Common myeloid progenitor, CD34-positive (primary cell): ENCODE measurements around the gene ARHGEF28.

Experiments
- CTCF ChIA-PET: fragments of 350-600 bp; sonication (Branson Sonifier 250); formaldehyde crosslinking; loops from one replicate; lab custom pipeline; 2021; ENCODE audit warnings: antibody characterized with exemption; lab: Charles Lee
- POLR2A ChIA-PET: fragments of 350-600 bp; sonication (Branson Sonifier 250); formaldehyde crosslinking; loops from one replicate; lab custom pipeline; 2021; ENCODE audit warnings: antibody characterized with exemption; lab: Charles Lee
- DNase-seq, 3 donors: peaks; one replicate each; pipeline versions ENCODE4 v3.0.0 to v3.0.0-alpha.2; 2013
- H3K27ac ChIP-seq, 2 experiments: 1 replicate in 1 of 2; 2 replicates in 1 of 2; pipeline ENCODE4 v1.7.0; 2013; ENCODE audit warnings: inconsistent platforms in 2 of 2, low read length in 2 of 2, mild to moderate bottlenecking in 2 of 2, low read depth in 1 of 2, moderate library complexity in 1 of 2; ENCODE audit not compliant: severe bottlenecking in 2 of 2, insufficient read depth in 1 of 2, poor library complexity in 1 of 2
- H3K27me3 ChIP-seq, 5 experiments: replicated peaks in 2 of 5; 1 replicate in 3 of 5; 2 replicates in 2 of 5; pipeline versions ENCODE4 v1.6.1 to v1.7.0; 2013; ENCODE audit warnings: low read length in 4 of 5, mild to moderate bottlenecking in 2 of 5, moderate library complexity in 2 of 5, inconsistent platforms in 1 of 5; ENCODE audit not compliant: insufficient read depth in 5 of 5, control insufficient read depth in 4 of 5
- H3K36me3 ChIP-seq, 4 experiments: 1 replicate in 2 of 4; 2 replicates in 2 of 4; pipeline versions ENCODE4 v1.6.1 to v1.7.0; 2013; ENCODE audit warnings: low read length in 3 of 4, control low read depth in 1 of 4, mild to moderate bottlenecking in 1 of 4; ENCODE audit not compliant: control insufficient read depth in 4 of 4, insufficient read depth in 4 of 4
- H3K4me1 ChIP-seq, 4 experiments: 1 replicate in 3 of 4; 2 replicates in 1 of 4; pipeline versions ENCODE4 v1.6.1 to v1.7.1; 2013; ENCODE audit warnings: low read length in 3 of 4, mild to moderate bottlenecking in 3 of 4, control low read depth in 1 of 4, inconsistent platforms in 1 of 4, moderate library complexity in 1 of 4; ENCODE audit not compliant: control insufficient read depth in 4 of 4, insufficient read depth in 4 of 4; ENCODE audit errors: control extremely low read depth in 1 of 4
- H3K4me3 ChIP-seq, 7 experiments: 1 replicate in 4 of 7; 2 replicates in 3 of 7; pipeline versions ENCODE4 v1.5.1 to v1.7.0; 2013; ENCODE audit warnings: mild to moderate bottlenecking in 7 of 7, low read length in 6 of 7, moderate library complexity in 6 of 7, inconsistent platforms in 2 of 7, low read depth in 2 of 7, control low read depth in 1 of 7; ENCODE audit not compliant: insufficient read depth in 4 of 7, control insufficient read depth in 1 of 7; ENCODE audit errors: extremely low read depth in 1 of 7
- H3K9me3 ChIP-seq, 5 experiments: 1 replicate in 4 of 5; 2 replicates in 1 of 5; pipeline versions ENCODE4 v1.6.1 to v1.7.1; 2013; ENCODE audit warnings: low read length in 4 of 5, mild to moderate bottlenecking in 2 of 5, inconsistent platforms in 1 of 5, low read depth in 1 of 5, moderate library complexity in 1 of 5; ENCODE audit not compliant: control insufficient read depth in 4 of 5, insufficient read depth in 2 of 5; ENCODE audit errors: control extremely low read depth in 1 of 5
- WGBS: methylation state at CpG from one replicate; pipeline ENCODE4 v1.1.5; 2013; ENCODE audit not compliant: insufficient coverage; 5-methylcytosine and 5-hydroxymethylcytosine counted together

Gene ARHGEF28

GRCh38 chr5:73786043-73786831, 160.2 kb downstream of the ARHGEF28 start:
- DNase-seq: no peak
- WGBS: 99% methylated on average over 13 of the region's 13 CpGs
- Histone ChIP-seq H3K4me3 (no peak overlapping the region), H3K4me1 (no peaks in the 10 kb centered on the region), H3K27ac (no peak overlapping the region), H3K9me3 (no peaks in the 10 kb centered on the region), H3K27me3 (no peaks in the 10 kb centered on the region), H3K36me3 (no peaks in the 10 kb centered on the region)
- ChIA-PET POLR2A (no interaction called here), CTCF (interaction anchor here (0.6 to 1.7 kb wide), 2 partner anchors 195 to 1576 kb away, joined by 3 to 6 read pairs; no protein-coding TSS in a partner anchor)

- ChIA-PET POLR2A (no interaction called here), CTCF (interaction anchor here (1.6 to 10.0 kb wide), 2 partner anchors 15 to 197 kb away, joined by 3 to 161 read pairs; no protein-coding TSS in a partner anchor)
- Histone ChIP-seq H3K9me3 (no peaks in the 10 kb centered on the region), H3K27me3 (no peaks in the 10 kb centered on the region), H3K4me1 (no peaks in the 10 kb centered on the region), H3K36me3 (no peaks in the 10 kb centered on the region), H3K4me3 (no peak overlapping the region), H3K27ac (no peak overlapping the region)
- no peak for DNase-seq
- 100% methylated on average over 2 of the region's 2 CpGs for WGBS
These were observed 163.9 kb downstream of the ARHGEF28 start for GRCh38 chr5:73789851-73790281.

GRCh38 chr5:73791389-73791788, 165.4 kb downstream of the ARHGEF28 start:
- CTCF ChIA-PET: interaction anchor here (0.8 to 10.0 kb wide), 3 partner anchors 17 to 198 kb away, joined by 3 to 161 read pairs (median 3); partner anchors contain the start of gene ARHGEF28
- H3K27me3 ChIP-seq: no peaks in the 10 kb centered on the region
- POLR2A ChIA-PET: no interaction called here
- no peaks in the 10 kb centered on the region for H3K9me3 ChIP-seq
- H3K4me1 ChIP-seq: peaks cover 0 to 4% (median 2%) of the 10 kb centered on the region in 4 experiments
- no peak for DNase-seq
- H3K27ac ChIP-seq: no peak overlapping the region
- H3K4me3 ChIP-seq: no peak overlapping the region
- H3K36me3 ChIP-seq: no peaks in the 10 kb centered on the region
- 90% methylated on average over 3 of the region's 4 CpGs for WGBS

- Histone ChIP-seq H3K4me1 (peaks cover 0 to 10% (median 2%) of the 10 kb centered on the region in 4 experiments), H3K4me3 (no peak overlapping the region), H3K36me3 (no peaks in the 10 kb centered on the region), H3K27ac (no peak overlapping the region), H3K27me3 (no peaks in the 10 kb centered on the region), H3K9me3 (no peaks in the 10 kb centered on the region)
- POLR2A ChIA-PET: no interaction called here
- peak; percentile 68 to 89 (median 87) for DNase-seq
- CTCF ChIA-PET: interaction anchor here (0.6 to 10.0 kb wide), 11 partner anchors 8 to 666 kb away, joined by 3 to 161 read pairs (median 4); no protein-coding TSS in a partner anchor
- 0% methylated on average over 1 of the region's 2 CpGs for WGBS
These were observed 166.8 kb downstream of the ARHGEF28 start for GRCh38 chr5:73792687-73793320.

- Histone ChIP-seq H3K9me3 (no peaks in the 10 kb centered on the region), H3K27ac (no peak overlapping the region), H3K4me3 (no peak overlapping the region), H3K27me3 (no peaks in the 10 kb centered on the region), H3K36me3 (no peaks in the 10 kb centered on the region), H3K4me1 (peaks cover 0 to 10% (median 2%) of the 10 kb centered on the region in 4 experiments)
- ChIA-PET CTCF (interaction anchor here (1.2 to 10.0 kb wide), 8 partner anchors 10 to 208 kb away, joined by 4 to 161 read pairs (median 6); no protein-coding TSS in a partner anchor), POLR2A (no interaction called here)
- no peak for DNase-seq
- WGBS: 93% methylated on average over 3 of the region's 5 CpGs
These were observed 167.9 kb downstream of the ARHGEF28 start for GRCh38 chr5:73793911-73794310.

GRCh38 chr5:73796164-73797131, 170.5 kb downstream of the ARHGEF28 start:
- DNase-seq: peak; percentile 61 to 94 (median 92)
- CTCF ChIA-PET: interaction anchor here (0.7 to 10.0 kb wide), 5 partner anchors 13 to 203 kb away, joined by 3 to 161 read pairs (median 4); no protein-coding TSS in a partner anchor
- Histone ChIP-seq H3K4me3 (no peak overlapping the region), H3K36me3 (no peaks in the 10 kb centered on the region), H3K4me1 (peaks cover 0 to 10% (median 2%) of the 10 kb centered on the region in 4 experiments), H3K27me3 (no peaks in the 10 kb centered on the region), H3K9me3 (no peaks in the 10 kb centered on the region), H3K27ac (no peak overlapping the region)
- 46% methylated on average over 10 of the region's 11 CpGs for WGBS
- POLR2A ChIA-PET: interaction anchor here (0.6 to 1.2 kb wide), 2 partner anchors 13 to 231 kb away, joined by 3 read pairs; no protein-coding TSS in a partner anchor
